Lower lobe of right lung (tissue), 2 donors: ENCODE results near the gene PEF1. TPM values are rescaled to one million over a fixed set of nuclear protein-coding genes. Genes with fewer than 3 reads are reported as not detected.

Experiments
- ATAC-seq, 2 donors: fragments of 200-7000 bp; cut with Tn5 transposase; one replicate each; pipeline ENCODE4 v1.9.1; 2020 to 2022; ENCODE audit warnings: mild to moderate bottlenecking in 2 of 2, moderate library complexity in 2 of 2
- DNase-seq: peaks from one replicate; pipeline ENCODE4 v3.0.0-alpha.2; 2020
- H3K27ac ChIP-seq: fragments of 200-600 bp; one replicate; pipeline ENCODE4 v1.8.0; 2022
- H3K27me3 ChIP-seq: fragments of 200-600 bp; one replicate; pipeline ENCODE4 v1.8.0; 2022; ENCODE audit warnings: low read depth
- H3K36me3 ChIP-seq: fragments of 200-600 bp; one replicate; pipeline ENCODE4 v1.8.0; 2022; ENCODE audit warnings: mild to moderate bottlenecking
- H3K4me1 ChIP-seq: fragments of 200-600 bp; one replicate; pipeline ENCODE4 v1.8.0; 2022
- H3K4me3 ChIP-seq: fragments of 200-600 bp; one replicate; pipeline ENCODE4 v1.8.0; 2022; ENCODE audit warnings: mild to moderate bottlenecking
- H3K9me3 ChIP-seq: fragments of 200-600 bp; one replicate; pipeline ENCODE4 v1.8.0; 2022
- CTCF ChIP-seq: fragments of 200-600 bp; IDR thresholded peaks from one replicate; pipeline ENCODE4 v1.8.0; 2022; ENCODE audit warnings: antibody characterized with exemption, mild to moderate bottlenecking
- intact Hi-C: fragments of 100-400 bp; cut with DNase I; formaldehyde crosslinking; loops from one replicate; pipeline ENCODE4 v1.11.0; 2022
- total RNA-seq: library from RNA; stranded (reverse); fragmentation: NEBNext Ultra II Directional; extraction: Animal tissue kit (Norgen Biotek cat#: 25700); gene quantifications from one replicate; pipeline ENCODE4 v1.2.1, GENCODE V29; 2021
- donor health status: DM: no; HTN: yes; CAD: no; lungs with severe emphysema.

The PEF1 gene
- total RNA-seq, 1 donor from 2014 or later = 61.6 TPM

GRCh38 chr1:31625561-31626222 lies 19.0 kb downstream of the PEF1 start:
- H3K4me1 ChIP-seq = peaks cover 42% of the 10 kb centered on the region
- TF ChIP-seq CTCF = no peak
- no peaks in the 10 kb centered on the region for H3K27me3 ChIP-seq
- no peaks in the 10 kb centered on the region for H3K9me3 ChIP-seq
- intact Hi-C loops = no loop called here
- ATAC-seq = no peak
- H3K27ac ChIP-seq = peak overlapping the region; percentile 80
- H3K4me3 ChIP-seq = no peak overlapping the region
- peaks cover 34% of the 10 kb centered on the region for H3K36me3 ChIP-seq
- no peak for DNase-seq

- H3K9me3 ChIP-seq = no peaks in the 10 kb centered on the region
- intact Hi-C loops = no loop called here
- no peak overlapping the region for H3K4me3 ChIP-seq
- H3K36me3 ChIP-seq = peaks cover 26% of the 10 kb centered on the region
- no peaks in the 10 kb centered on the region for H3K27me3 ChIP-seq
- H3K27ac ChIP-seq = no peak overlapping the region
- peaks cover 40% of the 10 kb centered on the region for H3K4me1 ChIP-seq
- no peak for ATAC-seq
- TF ChIP-seq CTCF = no peak
- DNase-seq = no peak
Measured at GRCh38 chr1:31624731-31625514, 19.8 kb downstream of the PEF1 start.

- H3K27ac ChIP-seq = no peak overlapping the region
- ATAC-seq (no peak), DNase-seq (no peak)
- peaks cover 20% of the 10 kb centered on the region for H3K36me3 ChIP-seq
- peaks cover 34% of the 10 kb centered on the region for H3K4me1 ChIP-seq
- H3K27me3 ChIP-seq = no peaks in the 10 kb centered on the region
- intact Hi-C loops = no loop called here
- TF ChIP-seq CTCF = no peak
- no peak overlapping the region for H3K4me3 ChIP-seq
- H3K9me3 ChIP-seq = no peaks in the 10 kb centered on the region
Measured at GRCh38 chr1:31624309-31624708, 20.4 kb downstream of the PEF1 start.

- H3K9me3 ChIP-seq = no peaks in the 10 kb centered on the region
- no peak for ATAC-seq
- H3K36me3 ChIP-seq = peaks cover 11% of the 10 kb centered on the region
- no peak for DNase-seq
- H3K27ac ChIP-seq = no peak overlapping the region
- intact Hi-C loops = no loop called here
- H3K4me3 ChIP-seq = no peak overlapping the region
- H3K4me1 ChIP-seq = peaks cover 24% of the 10 kb centered on the region
- TF ChIP-seq CTCF = no peak
- H3K27me3 ChIP-seq = peaks cover 1% of the 10 kb centered on the region
Measured at GRCh38 chr1:31623365-31623764, 21.3 kb downstream of the PEF1 start.

GRCh38 chr1:31621847-31622730 lies 22.6 kb downstream of the PEF1 start:
- H3K27ac ChIP-seq = no peak overlapping the region
- H3K4me3 ChIP-seq = no peak overlapping the region
- TF ChIP-seq CTCF = no peak
- H3K27me3 ChIP-seq = peaks cover 14% of the 10 kb centered on the region
- H3K9me3 ChIP-seq = no peaks in the 10 kb centered on the region
- DNase-seq = no peak
- peaks cover 25% of the 10 kb centered on the region for H3K4me1 ChIP-seq
- ATAC-seq = no peak
- no peaks in the 10 kb centered on the region for H3K36me3 ChIP-seq
- intact Hi-C loops = no loop called here
